Activated naive CD8-positive, alpha-beta T cell (primary cell): ENCODE measurements around the gene AKT2.

ENCODE experiments used
- H3K27ac Mint-ChIP-seq: one replicate; pipeline ENCODE4 v1.8.0; 2021; ENCODE audit warnings: mixed read lengths
- H3K27me3 Mint-ChIP-seq: one replicate; pipeline ENCODE4 v1.8.0; 2021; ENCODE audit warnings: mixed read lengths
- H3K36me3 Mint-ChIP-seq: one replicate; pipeline ENCODE4 v1.8.0; 2021; ENCODE audit warnings: mixed read lengths
- H3K4me1 Mint-ChIP-seq: one replicate; pipeline ENCODE4 v1.8.0; 2021; ENCODE audit warnings: low read depth, mixed read lengths
- H3K4me3 Mint-ChIP-seq: one replicate; pipeline ENCODE4 v1.8.0; 2021; ENCODE audit warnings: mild to moderate bottlenecking, mixed read lengths
- H3K9me3 Mint-ChIP-seq: one replicate; pipeline ENCODE4 v1.8.0; 2021; ENCODE audit warnings: low read depth, mixed read lengths

The AKT2 gene

DNA sequence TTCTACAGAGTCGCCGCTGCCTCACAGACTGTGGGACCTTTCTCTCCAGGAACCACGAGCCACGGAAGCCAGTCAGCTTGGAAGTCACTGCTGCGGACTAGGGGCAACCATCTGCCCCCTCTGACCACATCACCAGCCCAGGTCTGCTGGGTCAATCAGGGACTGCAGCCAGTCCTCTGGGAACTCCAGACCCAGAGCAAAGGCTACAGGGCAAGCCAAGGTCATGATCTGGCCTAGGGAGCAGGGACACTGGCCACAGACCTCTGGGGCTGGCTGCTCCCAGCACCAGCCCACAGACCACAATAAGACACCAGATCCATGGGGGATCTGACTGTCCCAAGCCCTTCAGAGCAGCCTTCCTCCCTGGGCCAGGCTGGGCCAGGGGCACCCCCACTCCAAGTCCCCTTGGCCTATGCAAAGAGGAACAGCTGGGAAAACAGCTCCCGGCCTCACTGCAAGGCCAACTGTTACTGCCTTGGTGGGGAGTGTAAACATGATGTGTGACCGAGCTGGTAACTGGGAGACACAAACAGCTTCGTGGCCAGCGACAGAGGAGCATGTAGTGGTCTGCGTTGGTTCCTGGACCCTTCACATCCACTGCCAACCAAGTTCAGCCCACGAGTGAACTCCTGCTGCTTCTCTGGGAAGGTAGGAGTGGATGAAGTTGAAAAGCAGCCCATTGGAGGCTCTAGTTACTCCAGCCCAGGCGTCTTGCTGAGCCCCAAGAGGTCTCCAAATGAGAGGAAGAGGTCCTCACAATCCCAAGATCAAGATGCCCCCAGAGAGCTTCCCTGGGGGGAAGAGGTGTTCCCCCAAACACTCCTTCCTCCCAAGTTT is 1.5 kb downstream of the AKT2 start:
- peak overlapping the region; percentile 94 for H3K4me3 Mint-ChIP-seq
- peaks cover 58% of the 10 kb centered on the region for H3K4me1 Mint-ChIP-seq
- no peaks in the 10 kb centered on the region for H3K27me3 Mint-ChIP-seq
- no peaks in the 10 kb centered on the region for H3K36me3 Mint-ChIP-seq
- H3K9me3 Mint-ChIP-seq: no peaks in the 10 kb centered on the region
- peak overlapping the region; percentile 99 for H3K27ac Mint-ChIP-seq

DNA sequence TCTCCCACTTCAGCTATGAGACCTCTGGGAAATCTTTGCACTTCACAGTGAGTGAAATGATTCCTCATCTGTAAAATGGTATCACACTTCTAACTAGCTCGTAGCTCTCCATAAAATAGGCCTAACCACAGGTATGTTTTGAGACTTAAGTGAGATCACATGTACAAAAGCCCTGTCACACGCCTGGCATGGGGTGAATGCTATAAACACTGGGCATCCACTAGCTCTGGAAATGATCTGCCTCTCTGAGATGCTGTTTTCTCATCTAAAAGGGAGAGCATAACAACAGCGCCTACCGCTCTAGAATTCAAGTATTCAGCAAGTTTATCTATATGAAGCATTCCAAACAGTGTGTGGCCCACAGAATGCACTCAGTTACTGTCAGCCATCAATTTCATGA is 2.2 kb downstream of the AKT2 start:
- peaks cover 65% of the 10 kb centered on the region for H3K4me1 Mint-ChIP-seq
- peak overlapping the region; percentile 94 for H3K4me3 Mint-ChIP-seq
- H3K9me3 Mint-ChIP-seq: no peaks in the 10 kb centered on the region
- H3K27ac Mint-ChIP-seq: peak overlapping the region; percentile 82
- no peaks in the 10 kb centered on the region for H3K27me3 Mint-ChIP-seq
- no peaks in the 10 kb centered on the region for H3K36me3 Mint-ChIP-seq

DNA sequence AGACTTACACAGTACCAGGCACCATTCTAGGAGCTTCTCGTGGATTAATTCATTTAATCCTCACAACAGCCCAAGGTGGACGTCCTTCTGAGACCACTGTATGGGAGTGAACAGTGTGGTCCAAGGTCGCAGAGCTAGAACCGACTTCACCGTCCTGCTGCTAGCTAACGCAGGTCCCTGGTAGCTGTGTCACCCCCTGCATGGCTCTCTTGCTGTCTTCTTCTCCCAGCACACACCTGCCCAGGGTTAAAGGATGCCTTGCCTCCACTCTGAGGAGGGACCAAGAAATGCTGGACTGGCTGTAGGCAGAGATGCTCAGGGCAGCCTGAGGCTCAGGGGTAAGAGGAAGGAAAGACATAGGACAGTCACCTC is 3.0 kb downstream of the AKT2 start:
- Mint-ChIP-seq H3K27me3 (no peaks in the 10 kb centered on the region), H3K4me1 (peaks cover 73% of the 10 kb centered on the region), H3K27ac (peak overlapping the region; percentile 66), H3K36me3 (no peaks in the 10 kb centered on the region), H3K4me3 (no peak overlapping the region), H3K9me3 (no peaks in the 10 kb centered on the region)

DNA sequence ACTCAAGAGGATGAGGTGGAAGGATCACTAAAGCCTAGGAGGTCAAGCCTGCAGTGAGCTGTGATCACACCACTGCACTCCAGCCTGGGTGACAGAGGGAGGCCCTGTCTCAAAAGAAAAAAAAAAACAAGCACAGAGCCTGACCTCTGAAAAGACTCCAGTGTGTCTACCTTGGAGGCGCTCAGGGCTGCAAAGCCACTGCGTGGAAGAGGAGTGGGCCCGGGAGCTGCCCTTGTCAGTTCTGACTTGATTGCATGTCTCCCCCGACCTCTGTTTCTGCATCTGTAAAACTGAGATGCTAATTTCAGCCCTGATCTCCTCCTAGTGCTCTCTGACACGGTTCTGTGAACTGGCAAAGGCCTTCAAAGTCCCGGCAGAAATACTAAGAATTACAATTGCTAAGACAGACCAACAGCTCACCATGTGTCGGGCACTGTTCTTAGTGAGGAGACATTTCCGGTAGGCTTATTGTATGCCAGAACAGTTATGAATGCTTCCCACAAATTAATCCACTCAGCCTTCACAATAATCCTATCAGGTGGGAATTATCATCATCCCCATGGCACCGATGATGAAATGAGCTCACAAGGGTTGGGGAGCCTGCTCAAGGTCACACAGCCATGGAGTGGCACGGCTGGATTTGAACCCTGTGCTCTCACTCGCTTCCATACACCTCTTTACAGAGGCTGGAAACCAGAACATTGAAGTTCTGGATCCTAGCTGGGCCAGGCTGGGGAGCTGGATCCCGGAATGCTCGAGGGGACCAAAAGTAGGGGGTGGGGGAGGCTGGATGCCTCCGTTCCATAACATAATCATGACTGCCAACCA is 3.5 kb downstream of the AKT2 start:
- no peaks in the 10 kb centered on the region for H3K9me3 Mint-ChIP-seq
- H3K27me3 Mint-ChIP-seq: no peaks in the 10 kb centered on the region
- no peak overlapping the region for H3K4me3 Mint-ChIP-seq
- H3K4me1 Mint-ChIP-seq: peaks cover 72% of the 10 kb centered on the region
- no peaks in the 10 kb centered on the region for H3K36me3 Mint-ChIP-seq
- peak overlapping the region; percentile 66 for H3K27ac Mint-ChIP-seq

DNA sequence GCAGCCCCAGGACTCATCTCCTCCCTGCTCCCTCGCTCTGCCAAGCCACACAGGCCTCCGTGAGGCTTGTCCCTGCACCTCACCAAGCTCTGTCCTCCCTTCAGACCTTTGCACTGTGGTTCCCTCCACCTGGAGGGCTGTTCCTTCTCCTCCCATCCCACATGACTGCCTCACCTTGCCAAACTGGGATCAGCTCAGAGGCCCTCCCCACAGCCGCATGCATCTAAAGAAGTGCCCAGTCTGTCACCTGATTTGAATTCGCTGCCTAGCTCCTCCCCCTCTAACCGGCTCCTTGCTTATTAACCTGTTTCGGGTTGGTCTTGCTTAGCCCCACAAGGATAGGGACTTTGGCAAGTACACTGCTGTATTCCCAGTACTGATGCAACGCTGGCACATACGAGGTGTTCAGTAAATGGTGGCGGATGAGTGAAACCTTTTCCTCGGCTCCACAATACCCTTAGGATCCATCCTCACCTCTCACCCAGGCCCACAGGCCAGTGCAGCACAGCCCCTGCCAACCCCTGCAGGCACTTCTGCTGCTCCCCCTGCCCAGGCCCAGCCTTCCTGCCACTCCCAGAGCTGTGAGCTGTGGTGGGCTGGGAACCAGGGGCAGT is 4.4 kb downstream of the AKT2 start:
- peak overlapping the region; percentile 90 for H3K27ac Mint-ChIP-seq
- no peaks in the 10 kb centered on the region for H3K36me3 Mint-ChIP-seq
- no peaks in the 10 kb centered on the region for H3K9me3 Mint-ChIP-seq
- H3K27me3 Mint-ChIP-seq: no peaks in the 10 kb centered on the region
- peak overlapping the region; percentile 73 for H3K4me3 Mint-ChIP-seq
- peaks cover 68% of the 10 kb centered on the region for H3K4me1 Mint-ChIP-seq

DNA sequence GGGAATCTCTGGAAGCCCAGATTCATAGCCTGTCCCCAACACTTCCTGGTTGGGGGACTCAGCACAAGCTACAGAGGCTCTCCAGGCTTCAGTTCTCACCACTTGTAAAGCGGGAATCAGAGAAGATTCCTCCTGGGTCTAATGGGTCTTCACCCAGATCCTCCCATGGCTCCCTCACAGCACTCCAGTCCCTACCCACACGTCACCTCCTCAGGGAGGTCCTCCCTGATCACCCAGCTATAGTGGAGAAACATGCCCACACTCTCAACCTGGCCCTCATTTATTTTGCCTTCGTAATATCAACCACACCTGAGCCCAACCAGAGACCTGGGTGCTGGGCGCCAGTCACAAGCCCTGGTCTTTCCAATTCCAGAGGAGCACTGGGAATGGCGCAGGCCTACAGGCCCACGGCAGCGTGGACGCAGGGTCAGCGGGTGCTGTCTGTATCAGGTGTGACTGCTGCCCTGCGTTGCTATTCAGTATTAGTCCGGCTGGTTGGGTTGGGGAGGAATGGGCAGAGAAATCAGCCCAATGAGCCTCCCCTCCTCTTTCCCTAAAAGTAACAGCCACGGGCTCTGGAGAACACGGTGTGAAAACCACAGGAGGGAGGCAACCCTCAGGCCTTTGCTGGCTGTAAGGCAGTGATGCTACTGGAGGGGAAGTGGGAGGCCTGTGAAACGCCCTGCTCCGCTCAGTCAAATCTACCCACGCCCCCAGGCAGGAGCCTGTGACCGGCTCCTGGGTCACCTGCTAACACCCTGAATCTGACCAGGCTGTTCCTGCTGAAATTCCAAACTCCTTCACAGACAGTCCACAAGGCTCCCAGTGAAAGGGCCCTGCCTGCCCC is 5.2 kb downstream of the AKT2 start:
- Mint-ChIP-seq H3K27me3 (no peaks in the 10 kb centered on the region), H3K36me3 (no peaks in the 10 kb centered on the region), H3K27ac (peak overlapping the region; percentile 90), H3K4me1 (peaks cover 70% of the 10 kb centered on the region), H3K4me3 (peak overlapping the region; percentile 73), H3K9me3 (no peaks in the 10 kb centered on the region)

DNA sequence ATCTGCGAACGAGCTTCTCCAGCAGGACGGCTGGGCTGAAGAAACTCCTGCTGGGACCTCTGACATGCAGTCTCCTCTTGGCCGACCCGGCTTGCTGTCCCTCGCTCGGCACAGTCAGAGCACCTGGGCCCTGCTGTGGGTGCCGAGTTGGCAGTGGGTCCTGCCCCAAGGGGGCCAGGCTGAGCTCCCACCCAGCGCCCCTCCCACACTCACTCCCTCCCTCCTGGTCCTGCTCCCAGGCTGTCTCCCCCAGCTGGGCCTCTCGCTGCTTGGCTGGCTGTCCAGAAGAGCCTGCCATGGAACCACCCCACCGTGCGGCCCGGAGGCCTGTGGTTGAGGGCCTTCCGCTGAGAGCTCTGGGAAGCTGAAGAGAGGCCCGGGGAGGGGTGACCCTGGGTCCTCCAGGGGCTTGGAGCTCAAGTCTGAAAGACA is 6.0 kb downstream of the AKT2 start:
- H3K27ac Mint-ChIP-seq: no peak overlapping the region
- H3K9me3 Mint-ChIP-seq: no peaks in the 10 kb centered on the region
- no peak overlapping the region for H3K4me3 Mint-ChIP-seq
- H3K4me1 Mint-ChIP-seq: peaks cover 74% of the 10 kb centered on the region
- no peaks in the 10 kb centered on the region for H3K27me3 Mint-ChIP-seq
- no peaks in the 10 kb centered on the region for H3K36me3 Mint-ChIP-seq

DNA sequence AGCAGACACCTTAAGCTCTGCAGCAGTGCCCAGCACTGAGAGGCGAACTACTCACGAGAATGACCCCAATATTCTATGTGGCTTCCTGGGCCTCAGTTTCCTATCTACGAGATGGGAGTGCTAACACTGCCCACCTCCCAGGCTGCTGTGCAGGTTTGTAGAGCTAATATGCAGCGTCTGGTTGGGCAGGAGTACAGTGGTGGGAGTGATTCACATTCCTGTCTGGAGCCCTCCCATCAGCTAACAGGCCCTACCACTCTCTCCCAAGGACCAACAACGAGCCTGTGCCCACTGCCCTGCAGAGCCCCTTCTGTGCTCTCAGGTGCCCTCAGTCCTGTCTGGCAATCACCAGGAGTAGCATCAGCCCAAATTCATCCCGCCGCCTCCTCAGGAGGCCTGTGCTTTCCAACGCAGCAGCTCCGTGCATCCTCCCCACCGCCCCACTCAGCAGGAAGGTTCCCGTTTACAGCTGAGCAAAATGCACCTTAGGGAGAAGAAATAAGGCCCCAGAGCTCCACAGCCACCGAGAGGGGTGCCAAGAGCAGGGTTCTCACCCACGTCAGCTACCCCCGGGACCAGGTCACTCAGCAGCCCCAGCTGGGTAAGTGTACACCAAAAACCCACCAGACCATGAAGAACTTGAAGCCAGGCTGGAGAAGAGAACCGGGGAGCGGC is 6.6 kb downstream of the AKT2 start:
- Mint-ChIP-seq H3K4me3 (no peak overlapping the region), H3K9me3 (no peaks in the 10 kb centered on the region), H3K36me3 (no peaks in the 10 kb centered on the region), H3K27ac (no peak overlapping the region), H3K4me1 (peaks cover 76% of the 10 kb centered on the region), H3K27me3 (no peaks in the 10 kb centered on the region)

DNA sequence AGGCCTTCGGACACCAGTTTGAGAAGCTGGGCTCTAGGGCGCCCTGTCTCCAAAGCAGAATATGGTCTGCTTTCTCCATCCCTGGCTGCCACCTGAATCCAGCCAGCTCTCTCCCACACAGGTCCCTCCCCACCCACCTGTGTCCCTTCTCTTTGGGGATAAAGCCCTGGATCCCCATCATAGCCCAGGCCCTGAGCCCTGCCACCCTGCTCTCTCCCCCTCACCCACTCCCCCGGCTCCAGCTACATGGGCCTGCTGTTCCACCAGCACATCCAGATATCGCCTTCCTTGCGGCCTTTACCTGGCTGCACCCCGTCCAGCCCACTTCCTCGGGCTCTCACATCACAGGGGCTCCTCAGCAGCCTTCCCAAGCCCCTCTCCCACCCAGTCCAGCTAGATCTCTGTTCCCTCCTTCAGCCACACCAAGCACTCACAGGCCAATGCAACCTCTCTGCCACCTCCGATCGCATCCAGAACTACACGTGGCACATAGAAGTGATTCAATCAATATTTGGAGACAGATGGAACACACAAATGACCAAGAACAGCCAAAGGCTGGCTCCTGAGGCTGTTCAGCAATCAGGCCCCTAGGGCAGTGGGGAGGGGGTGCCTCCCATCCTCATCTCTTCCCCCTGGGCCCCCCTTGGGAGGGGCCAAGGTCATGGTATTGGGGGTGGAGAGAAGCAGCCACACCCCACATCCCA is 7.6 kb downstream of the AKT2 start:
- Mint-ChIP-seq H3K9me3 (no peaks in the 10 kb centered on the region), H3K36me3 (no peaks in the 10 kb centered on the region), H3K27ac (peak overlapping the region; percentile 19), H3K4me1 (peaks cover 71% of the 10 kb centered on the region), H3K4me3 (no peak overlapping the region), H3K27me3 (no peaks in the 10 kb centered on the region)

DNA sequence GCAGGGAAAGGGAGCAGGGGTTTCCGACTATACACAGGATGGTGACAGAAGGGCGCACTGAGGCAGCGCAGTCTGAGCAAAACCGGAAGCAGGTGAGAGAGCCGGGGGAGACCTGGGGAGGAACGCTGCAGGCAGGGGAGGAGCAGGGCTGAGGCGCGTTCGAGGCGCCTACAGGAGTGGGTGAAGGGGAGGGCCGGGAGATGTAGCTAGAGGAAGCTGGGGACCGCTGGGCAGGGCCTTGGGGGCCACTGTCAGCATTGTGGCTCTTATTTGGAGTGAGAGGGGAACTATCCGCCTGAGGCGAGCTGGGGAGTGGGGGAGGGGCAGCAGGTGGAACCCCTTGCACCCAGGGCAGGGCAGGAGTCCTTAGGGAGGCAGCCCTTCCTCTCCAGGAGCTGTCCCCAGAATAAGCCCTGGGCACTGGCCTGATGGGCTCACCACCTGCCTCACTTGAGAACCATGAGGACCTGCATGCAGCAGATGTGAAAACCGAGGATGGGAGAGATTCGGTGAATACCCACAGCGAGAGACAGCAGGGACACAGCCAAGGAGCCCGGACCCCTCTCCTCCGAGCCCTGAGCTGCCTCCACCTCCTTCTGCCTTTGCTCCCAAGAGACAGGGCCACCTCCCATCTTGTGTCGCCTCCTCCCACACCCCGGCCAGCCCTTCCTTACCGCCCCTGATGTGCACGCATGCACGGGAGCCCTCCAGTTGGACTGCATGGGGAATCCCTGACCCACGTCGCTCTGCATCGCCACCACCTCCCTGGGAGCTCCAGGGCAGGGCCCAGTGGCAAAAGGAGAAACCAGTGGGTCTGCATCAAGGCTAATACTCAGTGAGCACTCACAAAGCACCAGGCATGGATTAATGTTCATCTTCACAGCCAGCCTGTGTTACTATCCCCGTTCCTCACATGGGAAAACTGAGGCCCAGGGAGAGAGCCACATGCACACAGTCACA is 10.3 kb downstream of the AKT2 start:
- H3K27ac Mint-ChIP-seq: peak overlapping the region; percentile 70
- peak overlapping the region; percentile 70 for H3K4me3 Mint-ChIP-seq
- no peaks in the 10 kb centered on the region for H3K9me3 Mint-ChIP-seq
- peaks cover 60% of the 10 kb centered on the region for H3K4me1 Mint-ChIP-seq
- H3K27me3 Mint-ChIP-seq: no peaks in the 10 kb centered on the region
- H3K36me3 Mint-ChIP-seq: no peaks in the 10 kb centered on the region

DNA sequence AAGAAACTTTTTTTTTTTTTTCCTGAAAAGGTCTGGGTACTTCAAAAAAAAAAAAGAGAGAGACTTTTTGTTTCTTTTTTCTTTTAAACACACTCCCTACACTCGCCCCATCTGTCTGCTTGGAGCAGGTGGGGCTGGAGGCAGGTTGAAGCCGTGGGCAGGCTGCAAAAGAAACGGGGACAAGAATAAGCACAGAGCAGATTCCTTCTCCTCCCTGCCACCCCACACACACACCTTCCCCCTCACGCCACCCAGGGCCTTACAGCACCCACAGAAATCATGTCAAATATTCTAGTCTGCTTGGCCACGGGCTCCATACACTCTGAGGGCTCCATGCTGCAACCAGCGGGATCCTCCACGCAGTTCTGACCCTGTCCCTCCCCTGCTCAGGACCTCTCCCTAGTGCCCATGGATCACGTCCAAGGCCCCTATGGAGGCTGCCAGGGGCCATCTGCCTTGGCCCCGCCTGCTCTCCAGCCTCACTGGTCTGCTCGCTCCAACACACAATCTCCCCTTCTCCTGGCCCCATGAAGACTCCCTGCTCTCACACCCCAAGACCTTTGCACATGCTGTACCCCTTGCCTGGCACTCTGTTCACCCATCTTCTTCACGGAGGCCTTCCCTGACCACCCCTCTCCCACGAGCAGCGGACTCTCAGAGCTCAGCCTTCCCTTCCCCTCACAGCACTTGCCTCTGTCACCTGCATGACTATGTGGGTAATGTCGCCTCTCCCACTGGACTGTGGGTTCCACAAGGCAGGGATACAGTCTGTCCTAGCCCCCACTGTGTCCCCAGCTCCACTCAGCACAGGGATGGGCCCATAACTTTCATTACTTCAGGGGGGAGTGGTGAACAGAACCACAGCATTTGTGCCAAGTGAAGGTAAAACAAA is 11.4 kb downstream of the AKT2 start:
- peak overlapping the region; percentile 70 for H3K27ac Mint-ChIP-seq
- no peaks in the 10 kb centered on the region for H3K36me3 Mint-ChIP-seq
- no peaks in the 10 kb centered on the region for H3K27me3 Mint-ChIP-seq
- H3K4me3 Mint-ChIP-seq: peak overlapping the region; percentile 70
- no peaks in the 10 kb centered on the region for H3K9me3 Mint-ChIP-seq
- peaks cover 64% of the 10 kb centered on the region for H3K4me1 Mint-ChIP-seq

DNA sequence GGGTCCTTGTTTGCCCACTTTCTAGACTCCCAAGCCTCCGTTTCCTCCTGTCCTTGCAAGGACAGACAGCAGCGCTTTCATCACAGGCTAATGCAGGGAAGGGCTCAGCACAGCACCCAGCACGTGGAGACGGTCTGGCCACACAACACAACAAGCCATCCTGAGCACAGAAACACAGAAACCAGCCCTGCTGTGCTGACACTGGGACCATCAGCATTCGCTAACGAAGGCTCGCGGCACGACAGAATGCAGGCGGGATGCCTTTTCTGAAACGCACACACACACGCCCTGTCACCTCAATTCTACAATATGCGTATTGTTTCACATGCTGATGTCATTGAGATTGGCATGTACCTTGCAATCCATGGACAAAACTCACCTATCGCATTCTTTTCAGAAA is 12.9 kb downstream of the AKT2 start:
- H3K9me3 Mint-ChIP-seq: no peaks in the 10 kb centered on the region
- H3K36me3 Mint-ChIP-seq: no peaks in the 10 kb centered on the region
- H3K27me3 Mint-ChIP-seq: no peaks in the 10 kb centered on the region
- peaks cover 55% of the 10 kb centered on the region for H3K4me1 Mint-ChIP-seq
- H3K4me3 Mint-ChIP-seq: no peak overlapping the region
- H3K27ac Mint-ChIP-seq: peak overlapping the region; percentile 16
